Loucy (cell line): ENCODE measurements around the gene EIF1AX.

Source experiments
- CTCF ChIP-seq: fragments of 200-600 bp; sonication (generic); conservative IDR thresholded peaks from 2 replicates; pipeline ENCODE4 v1.5.1; 2014; ENCODE audit warnings: mild to moderate bottlenecking, antibody characterized with exemption, low read length
- EZH2phosphoT487 ChIP-seq: fragments of 200-600 bp; IDR thresholded peaks from 2 replicates; pipeline ENCODE4 v1.6.1; 2018; ENCODE audit warnings: antibody characterized with exemption, mild to moderate bottlenecking, moderate library complexity, borderline replicate concordance

GRCh38 chrX:20118065-20118824 lies 23.4 kb downstream of the EIF1AX start:
- TF ChIP-seq CTCF (no peak), EZH2phosphoT487 (no peak)
